ENCODE measurements around the gene USP17L26. TPM values are rescaled to one million over a fixed set of nuclear protein-coding genes. Genes with fewer than 3 reads are reported as not detected.
A peak's percentile ranks its signal among the peaks of the same experiment; 100 is the strongest.
"Not testable (repeated sequence)": the region's sequence is repeated elsewhere in the genome, so short reads cannot be mapped to it uniquely, and the experiment has no call there.

USP17L26 gene
- total RNA-seq, 1 donor from 2014 or later: not detected

- H3K9me3 ChIP-seq; ATAC-seq; intact Hi-C loops (cut with DNase I); H3K36me3 ChIP-seq; H3K27me3 ChIP-seq (ENCODE audit: low read depth); H3K4me1 ChIP-seq: not testable (repeated sequence)
- H3K4me3 ChIP-seq: peak overlapping the region; percentile 51
- DNase-seq: peak; percentile 69
- TF ChIP-seq CTCF (IDR thresholded peaks at IDR 0.05): peak; percentile 65
- peak overlapping the region; percentile 24 for H3K27ac ChIP-seq
Measured at GRCh38 chr4:9381012-9381534, 46.6 kb downstream of the USP17L26 start.

DNA sequence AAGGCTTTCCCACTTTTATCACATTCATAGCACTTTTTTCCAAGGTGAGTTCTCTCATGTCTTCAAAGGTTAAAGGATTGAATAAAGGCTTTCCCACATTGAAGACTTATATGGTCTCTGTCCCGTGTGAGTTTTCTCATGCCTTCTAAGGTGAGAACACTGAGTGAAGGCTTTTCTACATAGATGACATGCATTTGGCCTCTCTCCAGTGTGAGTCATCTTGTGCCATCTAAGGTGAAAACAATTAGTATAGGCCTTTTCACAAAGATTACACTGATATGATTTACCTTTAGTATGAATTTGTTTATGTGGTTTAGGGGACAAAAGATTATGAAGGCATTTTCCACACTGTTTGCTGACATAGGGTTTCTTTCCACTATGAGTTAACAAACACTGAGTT lies 49.7 kb downstream of the USP17L26 start:
- Histone ChIP-seq H3K36me3 (no peaks in the 10 kb centered on the region), H3K4me3 (no peak overlapping the region), H3K27ac (no peak overlapping the region), H3K4me1 (no peaks in the 10 kb centered on the region), H3K9me3 (no peaks in the 10 kb centered on the region), H3K27me3 (ENCODE audit: low read depth) (no peaks in the 10 kb centered on the region)
- DNase-seq (no peak), ATAC-seq (no peak)
- no peak for TF ChIP-seq CTCF (IDR thresholded peaks at IDR 0.05)
- intact Hi-C loops (cut with DNase I): no loop called here

Other genes with a start within 250 kb of the USP17L26 start
- gene FAM90A26, start 164.2 kb upstream of the USP17L26 start, total RNA-seq: not detected
- not detected for gene USP17L10, start 124.0 kb upstream of the USP17L26 start, total RNA-seq
- not detected for gene USP17L11, start 119.3 kb upstream of the USP17L26 start, total RNA-seq
- gene USP17L12, start 114.5 kb upstream of the USP17L26 start, total RNA-seq: not detected
- gene USP17L13, start 109.8 kb upstream of the USP17L26 start, total RNA-seq: not detected
- gene USP17L15, start 100.3 kb upstream of the USP17L26 start, total RNA-seq: not detected
- not detected for gene USP17L17, start 90.8 kb upstream of the USP17L26 start, total RNA-seq
- not detected for gene USP17L18, start 86.0 kb upstream of the USP17L26 start, total RNA-seq
- gene USP17L19, start 81.3 kb upstream of the USP17L26 start, total RNA-seq: not detected
- not detected for gene USP17L20, start 76.5 kb upstream of the USP17L26 start, total RNA-seq
- not detected for gene USP17L21, start 71.8 kb upstream of the USP17L26 start, total RNA-seq
- not detected for gene USP17L22, start 67.0 kb upstream of the USP17L26 start, total RNA-seq
- not detected for gene USP17L24, start 9.5 kb upstream of the USP17L26 start, total RNA-seq
- gene USP17L25, start 4.7 kb upstream of the USP17L26 start, total RNA-seq: not detected
- not detected for gene USP17L5, start 4.7 kb downstream of the USP17L26 start, total RNA-seq
- not detected for gene USP17L27, start 9.5 kb downstream of the USP17L26 start, total RNA-seq
- gene USP17L28, start 14.2 kb downstream of the USP17L26 start, total RNA-seq: not detected
- gene USP17L29, start 19.0 kb downstream of the USP17L26 start, total RNA-seq: not detected
- gene USP17L30, start 28.5 kb downstream of the USP17L26 start, total RNA-seq: not detected
- not detected for gene DEFB131A, start 109.8 kb downstream of the USP17L26 start, total RNA-seq

Measured in lower lobe of right lung (tissue), 2 donors.